A549 (cell line): Measurements from ENCODE around the gene TMEM9. TPM values are rescaled to one million over a fixed set of nuclear protein-coding genes. Genes with fewer than 3 reads are reported as not detected.

Experiments used
- ATAC-seq, 2 experiments: fragments of 200-7000 bp in 1 of 2; fragments of >200 bp in 1 of 2; cut with Nextera tagmentation in 1 of 2; cut with Tn5 transposase in 1 of 2; 3 replicates each; pipeline versions ENCODE4 v1.8.0 to v1.9.1; 2018 to 2020; ENCODE audit warnings: mild to moderate bottlenecking in 1 of 2, moderate library complexity in 1 of 2
- CTCF ChIA-PET: fragments of 300-600 bp; sonication (Branson Sonifier 250); formaldehyde crosslinking; extraction: SDS; loops from one replicate; lab custom pipeline; 2021; ENCODE audit warnings: antibody characterized with exemption, inconsistent platforms; lab: Yijun Ruan, JAX
- POLR2A ChIA-PET: fragments of 350-600 bp; formaldehyde crosslinking; extraction: SDS; loops from one replicate; lab custom pipeline; 2021; ENCODE audit warnings: antibody characterized with exemption, inconsistent platforms; lab: Yijun Ruan, JAX
- DNase-seq, 2 experiments: peaks; one replicate each; pipeline versions ENCODE4 v3.0.0 to v3.0.0-alpha.2; 2011 to 2016; ENCODE audit warnings: low read depth in 1 of 2, low spot score in 1 of 2
- FAIRE-seq: peaks from 2 replicates; lab custom pipeline; 2011; peaks lifted over from hg19 to GRCh38; lab: Jason Lieb, UNC
- H3K27ac ChIP-seq, 2 experiments: fragments of >200 bp; sonication (Bioruptor Twin); formaldehyde crosslinking; 3 replicates each; pipeline ENCODE4 v1.5.1; 2016 to 2017
- H3K4me1 ChIP-seq: fragments of >200 bp; sonication (Bioruptor Twin); formaldehyde crosslinking; 3 replicates; pipeline ENCODE4 v1.6.1; 2016
- H3K4me2 ChIP-seq: fragments of >200 bp; sonication (Bioruptor Twin); formaldehyde crosslinking; 3 replicates; pipeline ENCODE4 v1.6.1; 2016
- H3K4me3 ChIP-seq: fragments of >200 bp; sonication (Bioruptor Twin); formaldehyde crosslinking; 3 replicates; pipeline ENCODE4 v1.5.1; 2016
- H3K9me3 ChIP-seq: fragments of >200 bp; sonication (Bioruptor Twin); formaldehyde crosslinking; 3 replicates; pipeline ENCODE4 v1.6.1; 2016
- CBX2 ChIP-seq: fragments of 200-600 bp; sonication (generic); IDR thresholded peaks from 2 replicates; pipeline ENCODE4 v1.6.1; 2016; ENCODE audit warnings: low read depth, mild to moderate bottlenecking, borderline replicate concordance
- CEBPB ChIP-seq, 2 experiments: fragments of >200 bp in 1 of 2; sonication (Bioruptor Twin) in 1 of 2; formaldehyde crosslinking in 1 of 2; IDR thresholded peaks; 2 replicates each; pipeline ENCODE4 v1.6.1; 2012 to 2016
- ESRRA ChIP-seq: fragments of 150-350 bp; IDR thresholded peaks from 2 replicates; pipeline ENCODE4 v1.6.1; 2014; ENCODE audit warnings: mild to moderate bottlenecking, low read length, borderline replicate concordance
- HEYL ChIP-seq: fragments of 250-450 bp; sonication (Bioruptor Pico); IDR thresholded peaks from 2 replicates; pipeline ENCODE4 v1.8.0; 2021; ENCODE audit warnings: mild to moderate bottlenecking, moderate library complexity
- HOXA7 ChIP-seq: fragments of 250-450 bp; sonication (Bioruptor Pico); IDR thresholded peaks from 2 replicates; pipeline ENCODE4 v1.5.0; 2020; ENCODE audit warnings: mild to moderate bottlenecking, moderate library complexity
- JUN ChIP-seq, 2 experiments: fragments of >200 bp; sonication (Bioruptor Twin); formaldehyde crosslinking; IDR thresholded peaks; 2 replicates in 1 of 2; 3 replicates in 1 of 2; pipeline ENCODE4 v1.6.1; 2016 to 2017
- NR3C1 ChIP-seq: fragments of >200 bp; sonication (Bioruptor Twin); formaldehyde crosslinking; IDR thresholded peaks from 3 replicates; pipeline ENCODE4 v1.6.1; 2017
- PHF8 ChIP-seq: fragments of 200-600 bp; sonication (generic); IDR thresholded peaks from 2 replicates; pipeline ENCODE4 v1.6.1; 2016; ENCODE audit warnings: low read depth, mild to moderate bottlenecking, antibody characterized with exemption, moderate library complexity, borderline replicate concordance
- RCOR1 ChIP-seq: fragments of 150-350 bp; IDR thresholded peaks from 2 replicates; pipeline ENCODE4 v1.6.1; 2014; ENCODE audit warnings: antibody characterized with exemption, low read length, low read depth
- RFX5 ChIP-seq: fragments of 450-650 bp; IDR thresholded peaks from 2 replicates; pipeline ENCODE4 v1.7.1; 2014; ENCODE audit warnings: antibody characterized with exemption, mild to moderate bottlenecking, moderate library complexity
- RNF2 ChIP-seq: fragments of 200-600 bp; sonication (generic); IDR thresholded peaks from 2 replicates; pipeline ENCODE4 v1.6.1; 2016; ENCODE audit warnings: low read depth, mild to moderate bottlenecking, antibody characterized with exemption, moderate library complexity, borderline replicate concordance
- SMC3 ChIP-seq: fragments of >200 bp; sonication (Bioruptor Twin); formaldehyde crosslinking; IDR thresholded peaks from 3 replicates; pipeline ENCODE4 v1.6.1; 2018; ENCODE audit warnings: inconsistent platforms
- SREBF2 ChIP-seq: fragments of 450-650 bp; IDR thresholded peaks from 2 replicates; pipeline ENCODE4 v1.6.1; 2014; ENCODE audit warnings: mild to moderate bottlenecking, moderate library complexity
- TP53 ChIP-seq: fragments of 250-450 bp; sonication (Bioruptor Pico); IDR thresholded peaks from 2 replicates; pipeline ENCODE4 v1.5.0; 2021; ENCODE audit warnings: mild to moderate bottlenecking, moderate library complexity
- USF2 ChIP-seq: fragments of 450-650 bp; IDR thresholded peaks from 2 replicates; pipeline ENCODE4 v1.6.1; 2014; ENCODE audit warnings: antibody characterized with exemption
- ZNF302 ChIP-seq: fragments of 250-450 bp; sonication (Bioruptor Pico); IDR thresholded peaks from 2 replicates; pipeline ENCODE4 v1.9.0; 2021; ENCODE audit warnings: inconsistent platforms, mild to moderate bottlenecking, moderate library complexity
- ZSCAN20 ChIP-seq: fragments of 250-450 bp; sonication (Bioruptor Pico); IDR thresholded peaks from 2 replicates; pipeline ENCODE4 v1.8.0; 2022; ENCODE audit warnings: mild to moderate bottlenecking, moderate library complexity
- WGBS: methylation state at CpG from one replicate; pipeline ENCODE4 v1.1.6; 2017; ENCODE audit errors: missing lambda C conversion rate; 5-methylcytosine and 5-hydroxymethylcytosine counted together
- polyA plus RNA-seq, 4 experiments: library from polyadenylated mRNA; depleted of rRNA in 3 of 4; stranded (reverse); fragments of >200 nt; fragmentation: RNase III in 1 of 4; extraction: RNeasy Plus Mini Kit Qiagen cat#74134 plus additional on column Dnase treatment in 1 of 4; gene quantifications; 2 replicates in 3 of 4; 3 replicates in 1 of 4; pipeline ENCODE4 v1.2.3, GENCODE V29; 2011 to 2017
- TF ChIP-seq, protein P1 (sequence below): fragments of >200 bp; sonication (Bioruptor Twin); formaldehyde crosslinking; IDR thresholded peaks from 3 replicates; pipeline ENCODE4 v1.5.1; 2016

The TMEM9 gene
- polyA plus RNA-seq, 2 of the 4 experiments (the other 2 are of a cell fraction), result 86.8 to 97.0 TPM

DNA sequence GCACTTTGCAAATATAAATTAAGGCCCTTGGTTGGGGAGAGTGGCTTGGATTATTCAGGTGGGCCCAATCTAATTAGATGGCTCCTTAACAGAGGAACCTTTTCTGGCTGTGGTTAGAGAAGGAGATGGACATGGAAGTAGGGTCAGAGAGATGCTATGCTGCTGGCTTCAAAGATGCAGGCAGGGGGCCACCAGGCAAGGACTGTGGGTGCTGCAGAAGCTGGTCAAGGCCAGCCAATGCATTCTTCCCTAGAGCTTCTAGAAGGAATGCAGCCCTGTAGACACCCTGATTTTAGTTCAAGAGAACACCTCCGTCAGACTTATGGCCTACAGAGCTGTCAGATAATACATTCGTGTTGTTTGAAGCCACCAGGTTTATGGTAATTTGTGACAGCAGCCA is 3.7 kb upstream of the TMEM9 start (continued):
- TF ChIP-seq, protein P1, sequence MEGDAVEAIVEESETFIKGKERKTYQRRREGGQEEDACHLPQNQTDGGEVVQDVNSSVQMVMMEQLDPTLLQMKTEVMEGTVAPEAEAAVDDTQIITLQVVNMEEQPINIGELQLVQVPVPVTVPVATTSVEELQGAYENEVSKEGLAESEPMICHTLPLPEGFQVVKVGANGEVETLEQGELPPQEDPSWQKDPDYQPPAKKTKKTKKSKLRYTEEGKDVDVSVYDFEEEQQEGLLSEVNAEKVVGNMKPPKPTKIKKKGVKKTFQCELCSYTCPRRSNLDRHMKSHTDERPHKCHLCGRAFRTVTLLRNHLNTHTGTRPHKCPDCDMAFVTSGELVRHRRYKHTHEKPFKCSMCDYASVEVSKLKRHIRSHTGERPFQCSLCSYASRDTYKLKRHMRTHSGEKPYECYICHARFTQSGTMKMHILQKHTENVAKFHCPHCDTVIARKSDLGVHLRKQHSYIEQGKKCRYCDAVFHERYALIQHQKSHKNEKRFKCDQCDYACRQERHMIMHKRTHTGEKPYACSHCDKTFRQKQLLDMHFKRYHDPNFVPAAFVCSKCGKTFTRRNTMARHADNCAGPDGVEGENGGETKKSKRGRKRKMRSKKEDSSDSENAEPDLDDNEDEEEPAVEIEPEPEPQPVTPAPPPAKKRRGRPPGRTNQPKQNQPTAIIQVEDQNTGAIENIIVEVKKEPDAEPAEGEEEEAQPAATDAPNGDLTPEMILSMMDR, result no peak
- TF ChIP-seq SMC3, result no peak
- TF ChIP-seq ZNF302 (CRISPR knock-in tag), result no peak
- no peak for TF ChIP-seq PHF8

DNA sequence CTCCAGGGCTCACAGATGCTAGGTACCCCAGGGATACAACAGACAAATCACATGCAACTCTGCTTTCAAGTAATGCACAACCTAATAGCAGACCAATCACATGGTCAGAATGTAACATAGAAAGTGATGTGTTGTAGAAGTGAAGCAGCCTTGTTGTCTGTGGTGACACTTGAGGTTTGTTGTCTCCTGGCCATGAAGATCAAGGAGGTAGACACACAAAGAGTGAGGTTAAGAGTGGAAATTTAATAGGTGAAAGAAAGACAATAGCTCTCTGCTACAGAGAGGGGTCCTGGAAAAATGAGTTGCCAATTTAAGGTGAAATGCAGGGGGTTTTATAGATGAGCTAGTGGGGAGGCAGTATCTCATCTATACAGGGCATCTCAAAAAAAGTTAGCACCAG is 2.5 kb upstream of the TMEM9 start:
- Histone ChIP-seq H3K4me1 (peaks cover 7% of the 10 kb centered on the region), H3K27ac (no peak overlapping the region), H3K4me2 (no peak overlapping the region), H3K4me3 (no peak overlapping the region), H3K9me3 (no peaks in the 10 kb centered on the region)
- no peak for FAIRE-seq
- ChIA-PET CTCF (interaction anchor here (1.5 to 4.4 kb wide), 2 partner anchors 13 to 204 kb away, joined by 5 to 32 read pairs; no protein-coding TSS in a partner anchor), POLR2A (no interaction called here)
- TF ChIP-seq HEYL (CRISPR knock-in tag) (no peak), RCOR1 (no peak)
- ATAC-seq, result no peak
- DNase-seq, result no peak

- TF ChIP-seq SREBF2 (no peak), RNF2 (no peak)
- TF ChIP-seq, all 56 proteins: peak for 0
- ATAC-seq (no peak), DNase-seq (no peak), FAIRE-seq (no peak)
- no peak overlapping the region for H3K4me3 ChIP-seq
- H3K9me3 ChIP-seq, result no peaks in the 10 kb centered on the region
- H3K4me1 ChIP-seq, result peaks cover 7% of the 10 kb centered on the region
- 49% methylated on average over 3 of the region's 3 CpGs for WGBS
- CTCF ChIA-PET, result interaction anchor here (1.1 to 11.5 kb wide), 4 partner anchors 13 to 205 kb away, joined by 3 to 112 read pairs (median 18); no protein-coding TSS in a partner anchor
- POLR2A ChIA-PET, result no interaction called here
- H3K27ac ChIP-seq, result no peak overlapping the region
- H3K4me2 ChIP-seq, result no peak overlapping the region
These were observed 2.1 kb upstream of the TMEM9 start for GRCh38 chr1:201156346-201156745.

GRCh38 chr1:201155354-201155753 is 1.1 kb upstream of the TMEM9 start:
- Histone ChIP-seq H3K4me2 (no peak overlapping the region), H3K27ac (no peak overlapping the region), H3K4me1 (peaks cover 7% of the 10 kb centered on the region), H3K9me3 (no peaks in the 10 kb centered on the region), H3K4me3 (no peak overlapping the region)
- ChIA-PET POLR2A (no interaction called here), CTCF (interaction anchor here (1.1 to 11.5 kb wide), 4 partner anchors 11 to 65 kb away, joined by 3 to 112 read pairs (median 8); no protein-coding TSS in a partner anchor)
- TF ChIP-seq JUN (IDR thresholded peaks at IDR 0.05) (no peak), TP53 (no peak), CEBPB (IDR thresholded peaks at IDR 0.05) (no peak), RFX5 (no peak), CBX2 (no peak), SMC3 (no peak), HOXA7 (no peak), RNF2 (no peak), USF2 (no peak), NR3C1 (no peak), ESRRA (no peak), ZSCAN20 (CRISPR knock-in tag) (no peak)
- WGBS, result 28% methylated on average over 2 of the region's 2 CpGs
- ATAC-seq (no peak), DNase-seq (no peak), FAIRE-seq (no peak)
